GM18907 (cell line): ENCODE measurements around the gene PRADC1.

Experiments
- ATAC-seq: cut with Tn5 transposase; IDR thresholded peaks from one replicate; pipeline ENCODE4 v1.9.1; 2021; ENCODE audit warnings: mild to moderate bottlenecking, moderate library complexity; ENCODE audit not compliant: unreplicated experiment

PRADC1 gene

DNA sequence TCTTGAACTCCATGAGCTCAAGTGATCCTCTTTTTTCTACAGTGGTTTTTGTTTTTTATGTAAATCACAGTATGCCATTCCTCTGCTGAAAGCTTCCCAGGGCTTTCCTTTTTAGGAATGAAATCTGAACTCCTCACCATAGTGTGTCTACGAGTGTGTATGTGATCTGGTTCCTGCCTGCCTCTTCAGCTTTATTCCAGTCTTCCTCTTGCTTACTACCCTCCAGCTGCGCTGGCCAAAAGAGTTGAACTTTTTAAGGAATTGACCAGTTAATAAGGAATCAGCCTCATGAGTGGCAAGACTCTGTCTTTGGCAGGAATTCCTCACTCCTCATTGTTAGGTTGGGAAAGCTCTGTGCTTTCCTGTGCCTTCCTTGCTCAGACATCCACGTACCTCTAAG lies 5.1 kb upstream of the PRADC1 start:
- ATAC-seq, result no peak

DNA sequence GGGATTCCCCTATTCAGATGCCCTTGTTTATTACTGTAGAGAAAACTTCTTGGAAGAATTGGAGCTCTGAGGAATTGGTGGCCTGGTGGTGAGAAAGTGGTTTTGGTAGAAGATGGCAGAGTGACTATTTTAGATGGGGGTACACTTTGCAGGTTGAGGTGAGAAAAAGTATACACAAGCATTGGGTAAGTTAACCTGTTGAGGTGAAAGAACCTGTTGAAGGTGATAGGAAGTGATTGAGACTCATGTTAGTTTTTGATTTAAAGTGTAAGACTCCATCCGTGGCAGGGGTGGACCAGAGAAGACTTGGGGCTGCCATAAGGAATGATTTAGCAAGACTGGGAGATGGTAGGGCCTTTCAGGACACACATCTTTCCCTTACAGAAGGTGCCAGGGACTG lies 4.1 kb upstream of the PRADC1 start:
- no peak for ATAC-seq

DNA sequence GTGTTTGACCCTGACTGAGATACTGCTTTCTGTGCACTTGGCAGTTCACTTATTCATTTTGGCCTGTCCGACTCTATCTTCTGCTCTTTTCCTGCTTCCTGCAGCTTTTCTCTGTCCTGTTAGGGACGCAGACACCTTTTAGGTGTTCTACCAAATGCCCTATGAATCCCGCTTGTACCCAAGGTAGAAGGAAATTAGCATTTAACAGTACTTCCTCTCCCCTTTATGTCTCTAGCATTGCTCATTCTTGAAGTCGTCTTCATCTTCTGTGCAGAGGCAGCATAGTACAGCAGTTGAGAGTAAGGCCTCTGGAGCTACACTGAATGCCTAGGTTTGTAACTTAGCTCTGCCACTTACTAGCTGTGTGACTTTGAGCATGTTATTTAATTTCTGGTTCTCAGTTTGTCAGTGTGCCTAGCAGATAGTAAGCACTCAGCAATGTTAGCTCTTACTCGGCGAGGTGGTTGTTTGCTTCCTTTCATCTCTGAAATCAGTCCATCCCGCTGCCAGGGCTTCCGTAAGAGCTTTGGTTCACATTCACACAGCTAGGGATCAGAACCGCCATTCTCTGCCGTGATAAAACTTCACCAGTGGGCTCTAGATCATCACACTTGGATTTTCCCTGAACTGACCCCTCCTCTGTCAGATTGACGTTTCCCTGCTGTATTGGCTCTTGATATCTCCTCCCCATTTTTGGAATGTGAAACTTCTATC lies 2.4 kb upstream of the PRADC1 start:
- no peak for ATAC-seq

DNA sequence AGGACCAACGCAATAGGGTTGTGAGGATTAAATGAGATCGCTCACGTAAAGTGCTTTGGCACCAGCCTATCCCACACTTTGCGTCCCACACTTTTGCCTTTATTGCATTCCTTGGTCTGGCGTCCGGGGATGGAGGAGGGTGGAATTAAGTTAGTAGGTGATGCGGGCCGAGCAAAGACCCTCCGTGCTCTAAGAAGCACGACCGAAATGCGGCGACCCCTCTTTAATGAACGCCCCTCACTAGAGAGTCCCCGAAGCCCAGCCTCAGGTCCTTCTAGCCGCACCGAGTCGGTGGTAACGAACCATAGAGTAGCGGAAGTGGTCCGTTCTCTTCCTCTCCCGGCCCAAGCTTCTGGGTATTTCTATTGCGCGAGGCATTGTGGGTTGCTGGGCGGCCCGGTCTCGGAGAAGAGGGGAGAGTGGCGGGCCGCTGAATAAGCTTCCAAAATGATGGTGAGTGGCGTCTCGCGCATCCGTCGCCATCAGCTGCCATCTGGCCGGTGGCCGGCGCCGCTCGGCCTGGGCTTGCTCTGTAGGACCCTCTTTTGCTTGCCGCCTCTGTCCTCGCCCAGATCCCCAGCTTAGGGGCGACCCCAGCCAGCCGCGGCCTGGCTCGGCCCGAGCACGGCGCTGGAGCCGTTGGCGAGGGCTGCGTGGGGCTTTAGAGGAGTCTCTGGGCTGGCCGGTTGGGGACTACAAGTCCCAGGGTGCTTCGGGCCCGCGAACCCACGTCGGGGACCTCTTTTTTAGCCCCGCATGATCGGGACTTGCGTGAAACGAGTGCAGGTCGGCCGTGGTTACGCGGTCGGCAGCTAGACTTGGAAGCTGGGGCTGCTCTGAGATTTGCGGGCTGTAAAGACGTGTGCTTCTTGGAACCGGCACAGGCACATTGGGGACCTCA lies 1.1 kb upstream of the PRADC1 start, which contains the start of gene CCT7:
TSS of gene CCT7 (plus strand) at position 377 of the 901 bp plus-strand sequence. CDS start at position 448, 71 bp downstream.
- ATAC-seq, result peak; percentile 74

DNA sequence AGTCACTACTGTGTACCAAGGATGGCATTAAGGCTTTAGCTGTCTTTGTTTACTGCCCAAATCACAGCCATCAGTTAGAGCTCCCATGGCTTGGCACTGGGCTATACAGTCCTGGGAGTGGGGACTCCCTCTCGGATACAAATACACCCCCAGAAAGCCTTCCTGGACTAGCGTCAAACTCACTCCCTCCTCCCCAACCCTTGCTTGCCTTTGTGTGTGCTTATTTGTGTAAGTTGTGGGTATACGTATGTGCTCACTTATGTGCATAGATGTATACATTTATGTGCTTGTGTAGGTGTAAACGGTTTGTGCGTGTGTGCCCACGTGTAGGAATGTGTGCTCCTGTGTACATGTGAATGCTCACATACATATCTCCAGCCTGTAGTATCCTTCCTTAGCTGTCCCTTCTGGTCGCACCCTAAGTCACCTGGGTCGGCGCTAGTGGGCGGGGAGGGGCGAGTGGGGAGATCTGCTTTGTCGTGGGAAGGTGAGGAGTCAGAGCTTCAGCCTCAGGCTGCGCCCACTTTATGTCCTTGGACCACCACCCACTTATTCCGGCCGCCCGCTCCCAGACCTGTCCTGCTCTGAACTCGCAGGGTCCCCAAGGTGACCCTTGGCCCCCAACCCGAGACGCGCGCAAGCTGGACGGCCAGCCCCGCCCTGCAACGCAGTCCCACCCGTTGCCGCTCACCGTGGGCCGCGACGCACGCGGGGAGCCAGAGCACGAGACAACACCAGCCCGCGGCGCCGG lies 461 bp downstream of the PRADC1 start:
- ATAC-seq, result peak; percentile 16

DNA sequence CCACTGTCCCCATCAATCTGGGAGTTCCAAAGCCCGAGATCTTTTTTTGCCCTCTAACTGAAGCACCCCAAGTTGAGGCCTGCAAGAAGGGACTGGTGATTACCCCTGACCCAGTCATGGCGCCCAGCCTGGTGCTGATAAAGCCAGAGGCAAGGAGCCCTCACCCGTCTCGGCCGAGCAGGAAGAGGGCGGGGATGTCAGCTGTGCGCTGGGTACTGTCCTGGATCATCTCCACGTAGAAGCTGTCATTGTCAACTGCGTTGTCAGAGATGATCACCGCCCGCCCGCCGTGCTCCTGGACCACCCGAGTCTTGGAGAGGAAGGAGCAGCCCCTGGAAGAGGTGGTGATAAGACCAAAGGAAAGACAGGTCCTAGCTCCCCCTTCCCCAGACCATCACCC lies 4.4 kb downstream of the PRADC1 start:
- ATAC-seq, result no peak

DNA sequence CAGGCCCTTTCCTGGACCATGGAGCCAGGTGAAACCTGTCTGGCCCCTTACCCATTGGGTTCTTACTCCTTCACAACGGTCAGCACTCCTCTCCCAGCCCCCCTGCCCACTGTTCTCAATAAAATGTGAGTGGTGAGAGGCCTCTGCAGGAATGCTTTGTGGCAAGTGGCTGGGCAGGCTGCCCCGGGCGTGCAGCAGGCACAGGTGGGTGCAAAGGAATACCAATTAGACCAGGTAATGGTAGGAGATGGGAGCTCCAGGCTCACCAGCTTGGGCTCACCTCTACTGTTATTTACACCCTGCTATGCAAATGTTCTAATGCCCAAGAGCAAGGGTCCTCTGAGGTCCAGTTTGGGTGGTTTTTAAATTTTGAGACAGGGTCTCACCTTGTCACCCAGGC lies 6.0 kb downstream of the PRADC1 start:
- no peak for ATAC-seq

DNA sequence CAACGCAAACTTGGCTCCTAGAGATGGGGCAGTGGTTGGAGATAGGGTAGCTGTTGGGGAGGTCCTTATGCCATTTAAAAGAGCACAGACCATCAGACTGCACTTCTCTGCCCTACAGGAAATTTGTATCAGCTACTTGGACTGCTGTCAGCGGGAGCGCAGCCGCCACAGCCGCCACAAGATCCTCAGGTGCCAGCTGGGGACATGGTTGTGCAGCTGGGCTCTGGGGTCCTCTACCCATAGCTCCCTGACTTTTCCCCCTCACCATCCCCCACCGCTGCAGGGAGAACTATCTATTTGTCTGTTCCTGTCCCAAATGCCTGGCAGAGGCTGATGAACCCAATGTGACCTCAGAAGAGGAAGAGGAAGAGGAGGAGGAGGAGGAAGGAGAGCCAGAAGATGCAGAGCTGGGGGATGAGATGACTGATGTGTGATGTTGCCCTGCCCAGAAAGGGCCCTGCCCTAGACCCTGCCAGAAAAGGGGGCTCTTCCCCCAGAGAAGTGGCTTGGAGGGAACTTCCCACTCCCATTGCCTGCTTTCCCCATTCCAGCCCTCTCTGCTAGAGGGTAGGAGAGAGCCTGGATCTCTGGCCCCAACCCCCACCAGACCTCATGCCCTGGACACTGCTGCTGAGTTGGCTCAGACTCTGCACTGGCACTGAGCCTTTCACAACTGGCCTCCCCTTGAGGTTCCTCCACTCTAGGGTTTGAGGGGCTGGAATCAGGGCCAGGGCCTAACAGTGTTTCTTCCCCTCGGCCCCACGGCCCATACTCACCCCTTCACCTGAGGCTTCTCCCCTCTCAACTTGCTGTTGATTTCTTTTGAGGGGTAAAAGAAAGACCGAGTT lies 7.3 kb downstream of the PRADC1 start:
- ATAC-seq, result no peak

DNA sequence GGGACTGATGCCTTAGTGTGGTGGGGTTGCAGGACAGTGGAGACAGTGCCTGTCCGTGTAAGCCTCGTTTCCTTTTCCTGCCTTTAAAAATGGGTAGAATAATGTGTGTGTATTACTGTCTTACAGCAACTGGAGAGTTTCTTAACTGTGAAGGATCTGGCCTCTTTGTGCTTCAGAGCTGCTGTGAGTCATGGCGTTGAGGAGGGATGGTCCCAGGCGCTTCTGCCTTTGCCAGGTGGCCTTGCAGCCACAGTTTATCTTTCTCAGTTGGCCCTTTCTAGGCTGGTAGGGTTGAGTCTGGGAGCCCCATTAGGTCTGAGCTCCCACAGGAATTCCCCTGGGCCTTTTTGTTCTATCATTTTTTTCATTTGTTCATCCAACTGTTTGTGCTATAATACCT lies 9.2 kb downstream of the PRADC1 start:
- ATAC-seq, result no peak

DNA sequence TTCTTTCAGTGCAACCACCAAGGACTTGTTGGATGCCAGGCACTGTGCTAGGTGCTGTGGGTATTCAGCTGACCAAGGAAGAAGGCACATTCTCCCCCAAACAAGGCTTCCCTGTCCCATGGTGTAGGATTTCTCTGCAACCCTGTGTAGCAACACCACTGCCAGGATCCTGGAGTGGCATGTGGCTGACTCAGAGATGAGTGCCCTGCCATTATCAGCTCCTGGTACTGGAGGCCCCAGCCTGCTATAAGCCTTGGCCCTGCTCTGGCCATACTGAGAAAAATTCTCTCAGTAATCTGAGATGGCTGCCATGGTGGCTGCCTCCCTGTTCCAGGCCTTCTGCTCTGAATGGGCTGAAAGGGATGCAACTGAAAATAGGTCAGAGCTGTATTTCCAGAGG lies 14.7 kb downstream of the PRADC1 start:
- no peak for ATAC-seq

DNA sequence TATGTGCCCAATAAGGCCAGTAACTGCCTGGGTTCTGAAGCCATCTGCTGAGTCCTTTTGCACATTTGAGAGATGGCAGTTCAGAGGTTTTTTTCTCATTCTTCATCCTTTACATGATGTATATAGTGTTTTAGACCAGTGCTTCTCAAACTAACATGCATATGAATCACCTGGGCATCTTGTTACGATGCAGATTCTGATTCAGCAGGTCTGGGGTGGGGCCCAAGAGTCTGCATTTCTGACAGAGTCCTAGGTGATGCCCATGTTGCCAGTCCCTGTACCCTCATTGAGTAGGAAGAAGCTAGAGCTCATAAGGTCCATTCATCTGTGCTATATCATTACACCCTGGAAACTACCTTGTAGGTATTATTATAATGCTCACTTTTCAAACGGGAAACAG lies 15.2 kb downstream of the PRADC1 start:
- ATAC-seq, result no peak

DNA sequence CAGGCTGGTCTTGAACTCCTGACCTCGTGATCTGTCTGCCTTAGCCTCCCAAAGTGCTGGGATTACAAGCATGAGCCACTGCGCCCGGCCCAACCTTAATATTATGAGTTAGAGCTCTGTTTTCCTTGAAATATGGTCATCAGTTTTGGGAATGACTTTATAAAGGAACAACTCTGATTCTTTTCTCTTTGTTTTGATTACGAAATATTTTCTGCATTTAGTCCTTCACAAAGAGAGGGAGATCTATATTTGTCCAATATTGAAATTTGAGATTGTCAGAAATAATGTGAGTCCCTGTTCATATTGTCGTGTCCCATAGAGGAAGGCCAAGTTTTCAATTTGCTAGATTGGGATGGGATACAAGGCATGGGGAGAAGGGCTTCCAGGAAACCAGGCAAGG lies 15.9 kb downstream of the PRADC1 start:
- ATAC-seq, result no peak

DNA sequence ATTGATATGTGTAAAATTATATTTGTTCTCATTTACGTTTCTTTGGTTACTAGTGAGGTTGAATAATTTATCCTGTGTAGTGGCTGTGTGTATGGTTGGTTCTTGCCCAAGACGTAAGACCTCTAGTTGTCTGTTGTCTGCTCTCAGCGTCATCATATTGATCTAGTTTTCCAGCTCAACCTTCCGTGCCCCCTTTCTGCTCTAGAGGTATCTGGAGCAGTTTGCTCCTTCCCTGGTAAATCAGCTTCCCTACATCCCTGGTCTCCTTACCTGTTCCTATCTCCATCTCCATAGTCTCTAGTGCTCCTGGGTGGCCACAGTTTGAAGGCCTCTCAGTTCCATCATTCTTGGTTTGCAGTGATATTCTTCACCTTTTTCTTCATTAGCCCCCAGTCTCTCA lies 17.8 kb downstream of the PRADC1 start:
- no peak for ATAC-seq

DNA sequence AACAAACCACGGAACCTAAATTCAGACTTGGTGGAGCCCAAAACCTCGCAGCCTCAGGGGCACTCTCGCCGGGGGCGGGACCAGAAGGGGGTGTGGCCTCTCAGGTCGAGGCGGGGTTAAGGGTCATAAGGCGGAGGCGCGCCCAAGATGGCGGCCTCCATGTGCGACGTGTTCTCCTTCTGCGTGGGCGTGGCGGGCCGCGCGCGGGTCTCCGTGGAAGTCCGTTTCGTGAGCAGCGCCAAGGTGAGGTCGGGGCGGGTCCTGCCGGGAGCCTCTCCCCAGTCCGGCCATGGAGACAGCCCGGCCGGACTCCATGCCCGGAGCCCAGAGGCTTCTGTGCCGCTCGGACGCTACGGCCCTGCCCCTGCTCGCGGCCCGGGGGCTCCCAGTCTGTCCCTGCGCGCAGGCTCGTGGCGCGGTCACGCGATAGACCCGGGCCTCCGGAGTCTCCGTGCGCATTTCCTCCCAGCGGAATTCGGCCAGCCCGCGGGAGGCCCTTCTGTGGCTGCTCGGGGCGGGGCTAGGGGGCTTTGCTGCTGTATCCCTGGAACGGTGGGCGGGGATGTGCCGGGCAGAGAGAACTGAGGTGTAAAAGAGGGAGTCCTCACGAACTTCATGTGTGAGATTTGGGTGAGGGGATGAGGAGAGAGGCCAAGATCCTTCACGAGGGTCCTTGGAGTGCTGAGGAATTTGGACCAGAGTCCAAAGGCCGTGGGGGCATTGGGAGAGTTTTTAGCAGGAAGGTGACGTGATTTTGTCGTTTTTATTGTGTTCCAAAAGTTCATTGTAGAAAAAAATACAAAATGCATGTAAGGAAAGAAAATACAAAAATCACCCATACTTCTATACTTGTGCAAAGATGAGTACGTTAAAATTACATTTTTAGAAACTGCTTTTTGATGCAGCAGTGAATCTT lies 18.7 kb downstream of the PRADC1 start, which contains the start of gene SMYD5:
TSS of gene SMYD5 (plus strand) at position 126 of the 916 bp plus-strand sequence. CDS start at position 148, 22 bp downstream.
- ATAC-seq, result peak; percentile 93

DNA sequence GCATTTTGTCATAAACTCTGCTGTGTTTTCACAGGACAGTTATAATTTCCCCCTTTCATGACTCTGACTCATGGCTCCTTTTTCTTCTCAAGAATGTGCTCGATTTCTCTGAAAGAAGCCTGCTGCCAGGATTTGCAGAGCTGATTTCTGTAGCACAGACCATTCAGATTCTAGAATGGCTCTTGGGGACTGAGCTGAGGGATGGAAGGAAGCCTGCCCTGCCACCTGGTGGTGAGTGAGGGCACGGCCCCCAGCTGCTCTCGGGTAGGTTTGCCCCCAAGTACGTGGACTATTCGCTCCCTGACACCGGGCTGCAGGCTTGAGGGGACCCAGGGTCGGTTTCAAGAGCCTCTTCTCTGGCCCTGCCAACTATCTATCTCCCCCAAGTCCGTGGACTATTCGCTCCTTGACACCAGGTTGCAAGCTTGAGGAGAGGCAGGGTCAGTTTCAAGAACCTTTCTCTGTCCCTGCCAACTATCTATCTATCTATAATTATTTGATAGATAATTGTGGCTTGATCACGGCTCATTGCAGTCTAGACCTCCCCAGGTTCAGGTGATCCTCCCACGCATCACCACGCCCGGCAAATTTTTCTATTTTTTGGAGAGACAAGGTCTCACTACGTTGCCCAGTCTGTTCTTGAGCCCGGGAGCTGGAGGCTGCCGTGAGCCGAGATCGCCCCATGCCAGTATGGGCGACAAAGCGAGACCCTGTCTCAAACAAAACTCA lies 20.4 kb downstream of the PRADC1 start:
- ATAC-seq, result peak; percentile 77

DNA sequence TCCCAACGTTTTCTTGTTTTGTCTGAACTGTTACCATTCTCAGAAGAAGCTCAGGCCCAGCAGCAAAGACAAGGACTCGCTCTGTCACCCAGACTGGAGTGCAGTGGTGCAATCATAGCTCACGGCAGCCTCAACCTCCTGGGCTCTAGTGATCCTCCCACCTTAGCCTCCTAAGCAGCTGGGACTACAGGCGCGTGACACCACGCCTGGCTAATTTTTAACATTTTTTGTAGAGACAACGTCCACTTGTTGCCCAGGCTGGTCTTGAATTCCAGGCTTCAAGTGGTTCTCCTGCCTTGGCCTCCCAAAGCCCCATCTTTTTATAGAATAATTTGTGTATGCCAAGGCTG lies 21.0 kb downstream of the PRADC1 start:
- no peak for ATAC-seq

DNA sequence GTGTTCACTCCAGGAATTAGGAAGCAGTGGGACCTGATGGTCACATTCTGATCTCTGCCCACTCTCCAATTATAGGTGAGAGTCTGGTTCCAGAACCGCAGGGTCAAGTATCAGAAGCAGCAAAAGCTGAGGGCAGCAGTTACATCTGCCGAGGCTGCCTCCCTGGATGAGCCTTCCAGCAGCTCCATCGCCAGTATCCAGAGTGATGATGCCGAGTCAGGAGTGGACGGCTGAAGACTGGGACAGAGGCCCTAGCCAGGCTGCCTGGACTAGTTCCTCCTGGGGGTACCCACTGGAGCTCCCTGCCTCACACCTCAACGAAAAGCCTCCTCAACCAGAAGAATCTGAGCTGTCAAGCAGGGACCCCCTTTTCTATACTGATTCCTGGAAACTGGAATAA lies 22.3 kb downstream of the PRADC1 start:
- no peak for ATAC-seq

DNA sequence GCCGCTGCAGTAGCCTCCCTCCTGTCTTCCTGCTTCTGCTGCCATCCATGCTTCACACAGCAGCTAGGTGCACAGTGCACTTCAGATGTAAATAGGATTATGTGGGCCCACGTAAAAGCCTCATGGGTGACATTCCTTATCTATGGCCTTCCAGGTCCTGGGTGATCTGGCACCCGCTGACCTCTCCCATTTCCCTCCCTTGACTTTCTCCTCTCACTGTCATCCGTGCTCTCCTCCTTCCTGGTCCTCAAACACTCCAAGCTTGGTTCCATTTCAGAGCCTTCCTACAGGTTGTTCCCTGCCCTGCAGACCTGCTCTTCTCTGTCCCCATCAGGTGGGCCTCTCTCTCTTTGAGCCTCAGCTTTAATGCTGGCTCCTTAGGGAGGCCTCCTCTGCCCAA lies 23.0 kb downstream of the PRADC1 start:
- ATAC-seq, result no peak

DNA sequence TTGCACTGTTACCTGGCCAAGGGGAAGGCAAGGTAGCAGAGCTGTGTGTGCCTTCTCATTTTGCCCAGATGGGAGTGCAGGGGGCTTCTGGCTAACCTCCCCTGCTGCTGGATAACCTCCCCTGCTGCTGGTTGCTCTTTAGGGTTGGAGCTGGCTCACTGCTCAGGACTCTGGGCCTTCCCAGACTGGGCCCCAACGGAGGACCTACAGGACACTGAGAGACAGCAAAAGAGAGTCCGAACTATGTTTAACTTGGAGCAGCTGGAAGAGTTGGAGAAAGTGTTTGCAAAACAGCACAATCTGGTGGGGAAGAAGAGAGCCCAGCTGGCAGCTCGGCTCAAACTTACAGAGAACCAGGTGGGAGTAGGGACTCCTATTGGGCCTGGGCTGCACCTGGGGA lies 24.8 kb downstream of the PRADC1 start:
- no peak for ATAC-seq
